ENCODE measurements around the gene MMP20.

Gene MMP20

GRCh38 chr11:102560555-102561011 lies 64.5 kb downstream of the MMP20 start:
- DNase-seq (ENCODE audit: low spot score) = peak; percentile 47
- in situ Hi-C loops (cut with MboI; ENCODE audit: low sequenced_read_pairs, unreplicated experiment) = no loop called here
- TF ChIP-seq, protein P1, sequence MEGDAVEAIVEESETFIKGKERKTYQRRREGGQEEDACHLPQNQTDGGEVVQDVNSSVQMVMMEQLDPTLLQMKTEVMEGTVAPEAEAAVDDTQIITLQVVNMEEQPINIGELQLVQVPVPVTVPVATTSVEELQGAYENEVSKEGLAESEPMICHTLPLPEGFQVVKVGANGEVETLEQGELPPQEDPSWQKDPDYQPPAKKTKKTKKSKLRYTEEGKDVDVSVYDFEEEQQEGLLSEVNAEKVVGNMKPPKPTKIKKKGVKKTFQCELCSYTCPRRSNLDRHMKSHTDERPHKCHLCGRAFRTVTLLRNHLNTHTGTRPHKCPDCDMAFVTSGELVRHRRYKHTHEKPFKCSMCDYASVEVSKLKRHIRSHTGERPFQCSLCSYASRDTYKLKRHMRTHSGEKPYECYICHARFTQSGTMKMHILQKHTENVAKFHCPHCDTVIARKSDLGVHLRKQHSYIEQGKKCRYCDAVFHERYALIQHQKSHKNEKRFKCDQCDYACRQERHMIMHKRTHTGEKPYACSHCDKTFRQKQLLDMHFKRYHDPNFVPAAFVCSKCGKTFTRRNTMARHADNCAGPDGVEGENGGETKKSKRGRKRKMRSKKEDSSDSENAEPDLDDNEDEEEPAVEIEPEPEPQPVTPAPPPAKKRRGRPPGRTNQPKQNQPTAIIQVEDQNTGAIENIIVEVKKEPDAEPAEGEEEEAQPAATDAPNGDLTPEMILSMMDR (IDR thresholded peaks at IDR 0.05; ENCODE audit: borderline replicate concordance, control extremely low read depth, extremely low read depth, insufficient read depth, missing control alignments) = no peak

GRCh38 chr11:102559839-102560238 lies 65.3 kb downstream of the MMP20 start:
- DNase-seq (ENCODE audit: low spot score) = peak; percentile 22
- in situ Hi-C loops (cut with MboI; ENCODE audit: low sequenced_read_pairs, unreplicated experiment) = no loop called here
- TF ChIP-seq, protein P1 (IDR thresholded peaks at IDR 0.05; ENCODE audit: borderline replicate concordance, control extremely low read depth, extremely low read depth, insufficient read depth, missing control alignments) = no peak

GRCh38 chr11:102555091-102555490 lies 70.0 kb downstream of the MMP20 start:
- DNase-seq (ENCODE audit: low spot score) = no peak
- TF ChIP-seq, protein P1 (IDR thresholded peaks at IDR 0.05; ENCODE audit: borderline replicate concordance, control extremely low read depth, extremely low read depth, insufficient read depth, missing control alignments) = no peak
- in situ Hi-C loops (cut with MboI; ENCODE audit: low sequenced_read_pairs, unreplicated experiment) = no loop called here

DNA sequence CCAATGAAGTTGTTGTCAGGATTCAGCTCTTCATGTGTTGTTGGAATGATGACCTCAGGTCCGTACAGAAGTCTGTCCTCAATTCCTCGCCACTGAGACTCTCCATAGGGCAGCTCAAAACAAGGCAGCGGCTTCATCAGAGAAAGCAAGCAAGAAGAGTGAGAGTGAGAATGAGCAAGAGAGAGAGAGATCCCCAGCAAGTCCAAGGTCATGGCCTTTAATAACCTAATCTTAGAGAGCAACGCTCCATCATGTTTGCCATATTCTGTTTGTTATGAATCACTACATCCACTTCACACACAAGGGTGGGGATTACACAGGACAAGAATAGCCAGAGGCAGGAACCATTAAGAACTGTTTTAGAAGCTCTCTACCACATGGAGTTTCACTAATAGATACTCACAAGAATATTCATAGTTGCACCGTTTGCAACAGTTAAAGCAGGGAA lies 71.3 kb downstream of the MMP20 start:
- no peak for DNase-seq (ENCODE audit: low spot score)
- TF ChIP-seq, protein P1 (IDR thresholded peaks at IDR 0.05; ENCODE audit: borderline replicate concordance, control extremely low read depth, extremely low read depth, insufficient read depth, missing control alignments) = no peak
- in situ Hi-C loops (cut with MboI; ENCODE audit: low sequenced_read_pairs, unreplicated experiment) = loop anchor here (5.0 kb wide), 1 partner anchor 53 kb away; no protein-coding TSS in a partner anchor

- in situ Hi-C loops (cut with MboI; ENCODE audit: low sequenced_read_pairs, unreplicated experiment) = loop anchor here (5.0 kb wide), 1 partner anchor 55 kb away; no protein-coding TSS in a partner anchor
- TF ChIP-seq, protein P1 (IDR thresholded peaks at IDR 0.05; ENCODE audit: borderline replicate concordance, control extremely low read depth, extremely low read depth, insufficient read depth, missing control alignments) = no peak
- no peak for DNase-seq (ENCODE audit: low spot score)
Measured at GRCh38 chr11:102552447-102553194, 72.5 kb downstream of the MMP20 start.

GRCh38 chr11:102552020-102552419 lies 73.1 kb downstream of the MMP20 start:
- in situ Hi-C loops (cut with MboI; ENCODE audit: low sequenced_read_pairs, unreplicated experiment) = loop anchor here (5.0 kb wide), 1 partner anchor 55 kb away; no protein-coding TSS in a partner anchor
- no peak for DNase-seq (ENCODE audit: low spot score)
- TF ChIP-seq, protein P1 (IDR thresholded peaks at IDR 0.05; ENCODE audit: borderline replicate concordance, control extremely low read depth, extremely low read depth, insufficient read depth, missing control alignments) = no peak
